ENCODE data around the gene CHAF1A.

The CHAF1A gene

GRCh38 chr19:4402171-4403004, at the start of gene CHAF1A:
Gene CHAF1A, plus strand, starts transcription at chr19:4402640. Its CDS starts 123 bp downstream, at chr19:4402763.
- no peaks in the 10 kb centered on the region for H3K27me3 ChIP-seq (replicated peaks; ENCODE audit: control insufficient read depth, insufficient read depth, low read length)
- peak; percentile 100 for DNase-seq (ENCODE audit: low read depth)
- H3K9me3 ChIP-seq (ENCODE audit: control insufficient read depth, low read length), result no peaks in the 10 kb centered on the region
- no peaks in the 10 kb centered on the region for H3K36me3 ChIP-seq (ENCODE audit: control insufficient read depth, insufficient read depth, low read length, severe bottlenecking)
- peak within 1 kb of the TSS; percentile 82 for H3K4me3 ChIP-seq (ENCODE audit: low read length)
- peak within 1 kb of the TSS; percentile 85 for H3K9ac ChIP-seq (ENCODE audit: low read length)
- H3K4me1 ChIP-seq (ENCODE audit: control insufficient read depth, insufficient read depth, low read length), result peaks cover 35% of the 10 kb centered on the region

GRCh38 chr19:4352701-4353121, 49.7 kb upstream of the CHAF1A start:
- no peaks in the 10 kb centered on the region for H3K4me1 ChIP-seq (ENCODE audit: control insufficient read depth, insufficient read depth, low read length)
- no peak overlapping the region for H3K9ac ChIP-seq (ENCODE audit: low read length)
- H3K27me3 ChIP-seq (replicated peaks; ENCODE audit: control insufficient read depth, insufficient read depth, low read length), result no peaks in the 10 kb centered on the region
- peak; percentile 87 for DNase-seq (ENCODE audit: low read depth)
- H3K4me3 ChIP-seq (ENCODE audit: low read length), result no peak overlapping the region
- no peaks in the 10 kb centered on the region for H3K9me3 ChIP-seq (ENCODE audit: control insufficient read depth, low read length)
- H3K36me3 ChIP-seq (ENCODE audit: control insufficient read depth, insufficient read depth, low read length, severe bottlenecking), result no peaks in the 10 kb centered on the region

- Histone ChIP-seq H3K36me3 (ENCODE audit: control insufficient read depth, insufficient read depth, low read length, severe bottlenecking) (peaks cover 2% of the 10 kb centered on the region), H3K9me3 (ENCODE audit: control insufficient read depth, low read length) (no peaks in the 10 kb centered on the region), H3K4me3 (ENCODE audit: low read length) (no peak overlapping the region), H3K4me1 (ENCODE audit: control insufficient read depth, insufficient read depth, low read length) (no peaks in the 10 kb centered on the region), H3K9ac (ENCODE audit: low read length) (no peak overlapping the region), H3K27me3 (replicated peaks; ENCODE audit: control insufficient read depth, insufficient read depth, low read length) (no peaks in the 10 kb centered on the region)
- DNase-seq (ENCODE audit: low read depth), result no peak
These were observed 48.2 kb upstream of the CHAF1A start for GRCh38 chr19:4354282-4354681.

- no peaks in the 10 kb centered on the region for H3K9me3 ChIP-seq (ENCODE audit: control insufficient read depth, low read length)
- peaks cover 7% of the 10 kb centered on the region for H3K36me3 ChIP-seq (ENCODE audit: control insufficient read depth, insufficient read depth, low read length, severe bottlenecking)
- no peaks in the 10 kb centered on the region for H3K4me1 ChIP-seq (ENCODE audit: control insufficient read depth, insufficient read depth, low read length)
- DNase-seq (ENCODE audit: low read depth), result no peak
- H3K9ac ChIP-seq (ENCODE audit: low read length), result no peak overlapping the region
- no peak overlapping the region for H3K4me3 ChIP-seq (ENCODE audit: low read length)
- H3K27me3 ChIP-seq (replicated peaks; ENCODE audit: control insufficient read depth, insufficient read depth, low read length), result no peaks in the 10 kb centered on the region
These were observed 47.5 kb upstream of the CHAF1A start for GRCh38 chr19:4354897-4355296.

- peaks cover 30% of the 10 kb centered on the region for H3K36me3 ChIP-seq (ENCODE audit: control insufficient read depth, insufficient read depth, low read length, severe bottlenecking)
- no peak overlapping the region for H3K4me3 ChIP-seq (ENCODE audit: low read length)
- no peaks in the 10 kb centered on the region for H3K4me1 ChIP-seq (ENCODE audit: control insufficient read depth, insufficient read depth, low read length)
- no peak for DNase-seq (ENCODE audit: low read depth)
- no peaks in the 10 kb centered on the region for H3K9me3 ChIP-seq (ENCODE audit: control insufficient read depth, low read length)
- H3K27me3 ChIP-seq (replicated peaks; ENCODE audit: control insufficient read depth, insufficient read depth, low read length), result no peaks in the 10 kb centered on the region
- H3K9ac ChIP-seq (ENCODE audit: low read length), result no peak overlapping the region
These were observed 45.2 kb upstream of the CHAF1A start for GRCh38 chr19:4357095-4357797.

- H3K4me1 ChIP-seq (ENCODE audit: control insufficient read depth, insufficient read depth, low read length), result no peaks in the 10 kb centered on the region
- no peaks in the 10 kb centered on the region for H3K27me3 ChIP-seq (replicated peaks; ENCODE audit: control insufficient read depth, insufficient read depth, low read length)
- peaks cover 37% of the 10 kb centered on the region for H3K36me3 ChIP-seq (ENCODE audit: control insufficient read depth, insufficient read depth, low read length, severe bottlenecking)
- no peak for DNase-seq (ENCODE audit: low read depth)
- no peak overlapping the region for H3K4me3 ChIP-seq (ENCODE audit: low read length)
- H3K9me3 ChIP-seq (ENCODE audit: control insufficient read depth, low read length), result no peaks in the 10 kb centered on the region
- H3K9ac ChIP-seq (ENCODE audit: low read length), result no peak overlapping the region
These were observed 44.5 kb upstream of the CHAF1A start for GRCh38 chr19:4357921-4358326.

GRCh38 chr19:4358709-4359626, 43.5 kb upstream of the CHAF1A start:
- Histone ChIP-seq H3K9me3 (ENCODE audit: control insufficient read depth, low read length) (no peaks in the 10 kb centered on the region), H3K27me3 (replicated peaks; ENCODE audit: control insufficient read depth, insufficient read depth, low read length) (no peaks in the 10 kb centered on the region), H3K4me1 (ENCODE audit: control insufficient read depth, insufficient read depth, low read length) (no peaks in the 10 kb centered on the region), H3K4me3 (ENCODE audit: low read length) (no peak overlapping the region), H3K36me3 (ENCODE audit: control insufficient read depth, insufficient read depth, low read length, severe bottlenecking) (peaks cover 47% of the 10 kb centered on the region), H3K9ac (ENCODE audit: low read length) (no peak overlapping the region)
- DNase-seq (ENCODE audit: low read depth), result no peak

GRCh38 chr19:4359627-4360000, 42.8 kb upstream of the CHAF1A start:
- H3K36me3 ChIP-seq (ENCODE audit: control insufficient read depth, insufficient read depth, low read length, severe bottlenecking), result peaks cover 52% of the 10 kb centered on the region
- no peak for DNase-seq (ENCODE audit: low read depth)
- H3K27me3 ChIP-seq (replicated peaks; ENCODE audit: control insufficient read depth, insufficient read depth, low read length), result no peaks in the 10 kb centered on the region
- no peaks in the 10 kb centered on the region for H3K9me3 ChIP-seq (ENCODE audit: control insufficient read depth, low read length)
- no peak overlapping the region for H3K9ac ChIP-seq (ENCODE audit: low read length)
- no peaks in the 10 kb centered on the region for H3K4me1 ChIP-seq (ENCODE audit: control insufficient read depth, insufficient read depth, low read length)
- H3K4me3 ChIP-seq (ENCODE audit: low read length), result no peak overlapping the region

- Histone ChIP-seq H3K36me3 (ENCODE audit: control insufficient read depth, insufficient read depth, low read length, severe bottlenecking) (peaks cover 55% of the 10 kb centered on the region), H3K9ac (ENCODE audit: low read length) (no peak overlapping the region), H3K4me3 (ENCODE audit: low read length) (no peak overlapping the region), H3K9me3 (ENCODE audit: control insufficient read depth, low read length) (no peaks in the 10 kb centered on the region), H3K27me3 (replicated peaks; ENCODE audit: control insufficient read depth, insufficient read depth, low read length) (no peaks in the 10 kb centered on the region), H3K4me1 (ENCODE audit: control insufficient read depth, insufficient read depth, low read length) (no peaks in the 10 kb centered on the region)
- DNase-seq (ENCODE audit: low read depth), result no peak
These were observed 42.3 kb upstream of the CHAF1A start for GRCh38 chr19:4360081-4360569.

- Histone ChIP-seq H3K27me3 (replicated peaks; ENCODE audit: control insufficient read depth, insufficient read depth, low read length) (no peaks in the 10 kb centered on the region), H3K9ac (ENCODE audit: low read length) (no peak overlapping the region), H3K9me3 (ENCODE audit: control insufficient read depth, low read length) (no peaks in the 10 kb centered on the region), H3K4me1 (ENCODE audit: control insufficient read depth, insufficient read depth, low read length) (no peaks in the 10 kb centered on the region), H3K4me3 (ENCODE audit: low read length) (no peak overlapping the region), H3K36me3 (ENCODE audit: control insufficient read depth, insufficient read depth, low read length, severe bottlenecking) (peaks cover 61% of the 10 kb centered on the region)
- DNase-seq (ENCODE audit: low read depth), result no peak
These were observed 41.7 kb upstream of the CHAF1A start for GRCh38 chr19:4360641-4361151.

Measured in adipocyte (in vitro differentiated cells).